Stimulated activated naive CD4-positive, alpha-beta T cell (primary cell): Measurements from ENCODE around the gene FAM174C.

ENCODE experiments used
- DNase-seq, 6 experiments: peaks; one replicate each; lab custom pipeline; 2025; lab: John Stamatoyannopoulos, UW

The FAM174C gene

GRCh38 chr19:1273263-1274041, 1.9 kb upstream of the FAM174C start:
- DNase-seq: no peak

DNA sequence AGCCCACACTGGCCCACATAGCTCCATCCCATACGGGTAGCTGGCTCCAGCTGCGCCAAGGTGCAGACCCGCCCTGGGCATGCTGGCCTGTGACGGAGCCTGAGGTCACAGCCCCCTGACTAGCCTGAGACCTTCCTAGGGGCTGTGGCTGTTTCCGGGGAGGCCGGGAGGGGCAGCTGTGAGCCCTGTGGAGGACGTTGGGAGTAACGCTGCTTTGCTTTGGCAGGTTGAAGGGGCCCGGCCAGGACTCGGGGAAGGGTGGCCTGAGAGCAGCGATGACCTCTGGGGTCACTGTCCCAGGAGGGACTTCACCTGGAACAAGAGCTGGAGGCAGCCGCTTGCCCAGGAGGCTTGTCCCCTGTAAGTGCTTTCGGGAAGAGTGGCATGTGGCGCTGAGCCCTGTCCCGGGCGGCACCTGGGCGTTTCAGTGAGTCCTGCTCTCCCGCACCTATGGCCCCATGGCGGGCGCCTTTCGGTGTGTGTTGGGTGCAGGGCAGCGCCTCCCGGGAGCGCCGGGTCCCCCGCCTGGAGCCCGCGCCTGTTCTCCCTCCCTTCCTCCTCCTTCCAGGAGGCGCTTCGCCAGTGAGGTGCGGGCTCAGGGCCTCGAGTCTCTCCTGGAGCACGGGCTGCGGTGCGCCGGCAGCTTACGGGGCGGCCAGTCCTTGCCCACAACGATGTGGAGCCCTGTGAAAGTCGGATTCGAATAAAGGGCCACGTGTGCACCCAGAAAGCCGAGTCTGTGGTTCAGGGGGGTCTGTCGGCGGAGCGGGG, 1.1 kb upstream of the FAM174C start:
- no peak for DNase-seq

DNA sequence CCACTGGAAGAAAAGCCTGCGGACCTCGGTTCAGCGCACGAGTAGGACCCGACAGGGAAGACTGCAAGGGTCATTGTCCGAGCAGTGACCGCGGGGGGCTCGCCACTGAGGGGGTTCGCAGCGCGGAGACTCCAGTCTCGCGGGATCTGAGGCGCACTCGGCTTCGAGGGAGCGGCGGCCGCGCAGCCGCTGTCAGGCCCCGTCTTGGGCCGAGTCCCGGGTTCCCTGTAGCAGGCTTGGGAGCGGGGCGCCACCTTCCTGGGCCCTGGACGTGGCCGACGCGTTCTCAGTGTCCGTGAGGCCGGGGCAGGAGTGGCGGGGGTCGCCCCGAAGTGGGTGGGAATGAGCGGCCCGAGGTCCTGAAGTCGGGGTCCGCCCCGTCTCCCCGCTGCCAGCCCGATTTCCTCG, 474 bp upstream of the FAM174C start:
- no peak for DNase-seq

GRCh38 chr19:1275976-1276627, 772 bp downstream of the FAM174C start:
- no peak for DNase-seq

DNA sequence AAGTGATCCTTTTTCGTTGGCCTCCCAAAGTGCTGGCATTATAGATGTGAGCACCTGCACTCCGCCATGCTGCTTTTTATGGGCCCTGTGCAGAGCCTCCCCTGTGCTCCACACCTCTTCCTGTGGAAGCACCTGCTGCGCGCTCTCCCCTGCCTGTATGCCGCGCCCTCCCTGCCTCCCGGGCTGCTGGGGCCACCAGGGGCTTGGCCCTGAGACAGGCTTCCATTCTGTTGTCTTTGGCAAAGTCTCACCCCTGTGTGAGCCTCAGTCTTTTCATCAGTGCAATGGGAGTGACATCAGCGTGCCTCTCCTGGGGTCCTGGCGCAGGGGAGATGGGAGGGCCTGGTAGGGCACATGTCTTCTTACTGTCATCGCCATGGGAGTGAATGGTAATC, 1.3 kb downstream of the FAM174C start:
- DNase-seq: peak in 3 of 6 experiments; percentile 17 to 49 (median 37)

DNA sequence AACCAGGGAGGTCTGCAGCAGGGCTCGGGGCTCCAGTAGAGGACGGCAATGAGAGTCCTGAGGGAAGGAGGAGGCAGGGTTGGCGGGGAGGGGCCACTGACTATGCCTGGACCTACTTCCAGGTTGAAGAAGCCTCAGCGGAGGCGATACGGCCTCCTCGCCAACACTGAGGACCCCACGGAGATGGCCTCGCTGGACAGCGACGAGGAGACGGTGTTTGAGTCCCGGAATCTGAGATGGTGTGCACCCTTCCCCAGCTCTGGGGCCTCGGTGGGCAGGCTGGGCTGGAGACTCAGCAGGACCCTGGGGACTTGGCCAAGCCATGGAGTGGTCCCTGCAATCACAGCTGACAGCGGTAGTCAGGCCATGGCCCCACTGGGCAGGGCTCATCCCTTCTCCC, 1.7 kb downstream of the FAM174C start:
- DNase-seq: no peak

DNA sequence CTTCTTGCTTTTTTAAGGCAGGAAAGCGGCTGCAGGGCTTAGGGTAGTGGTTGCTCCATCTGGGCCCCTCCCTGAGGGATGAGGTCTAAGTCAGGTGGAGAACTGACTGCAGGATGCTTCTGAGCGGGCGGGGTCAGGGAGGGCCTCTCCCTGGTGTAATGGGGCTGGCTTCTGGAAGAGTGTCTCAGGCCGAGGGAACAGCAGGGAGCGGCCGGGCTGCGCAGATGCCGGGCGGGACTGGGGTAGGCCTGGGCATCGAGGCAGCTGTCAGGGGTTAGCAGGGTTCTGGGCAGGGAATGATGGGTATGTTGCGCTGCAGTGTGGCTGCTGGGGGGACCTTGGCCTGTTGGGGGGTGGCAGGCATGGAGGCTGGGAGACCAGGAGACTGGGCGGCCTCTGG, 2.7 kb downstream of the FAM174C start:
- no peak for DNase-seq

DNA sequence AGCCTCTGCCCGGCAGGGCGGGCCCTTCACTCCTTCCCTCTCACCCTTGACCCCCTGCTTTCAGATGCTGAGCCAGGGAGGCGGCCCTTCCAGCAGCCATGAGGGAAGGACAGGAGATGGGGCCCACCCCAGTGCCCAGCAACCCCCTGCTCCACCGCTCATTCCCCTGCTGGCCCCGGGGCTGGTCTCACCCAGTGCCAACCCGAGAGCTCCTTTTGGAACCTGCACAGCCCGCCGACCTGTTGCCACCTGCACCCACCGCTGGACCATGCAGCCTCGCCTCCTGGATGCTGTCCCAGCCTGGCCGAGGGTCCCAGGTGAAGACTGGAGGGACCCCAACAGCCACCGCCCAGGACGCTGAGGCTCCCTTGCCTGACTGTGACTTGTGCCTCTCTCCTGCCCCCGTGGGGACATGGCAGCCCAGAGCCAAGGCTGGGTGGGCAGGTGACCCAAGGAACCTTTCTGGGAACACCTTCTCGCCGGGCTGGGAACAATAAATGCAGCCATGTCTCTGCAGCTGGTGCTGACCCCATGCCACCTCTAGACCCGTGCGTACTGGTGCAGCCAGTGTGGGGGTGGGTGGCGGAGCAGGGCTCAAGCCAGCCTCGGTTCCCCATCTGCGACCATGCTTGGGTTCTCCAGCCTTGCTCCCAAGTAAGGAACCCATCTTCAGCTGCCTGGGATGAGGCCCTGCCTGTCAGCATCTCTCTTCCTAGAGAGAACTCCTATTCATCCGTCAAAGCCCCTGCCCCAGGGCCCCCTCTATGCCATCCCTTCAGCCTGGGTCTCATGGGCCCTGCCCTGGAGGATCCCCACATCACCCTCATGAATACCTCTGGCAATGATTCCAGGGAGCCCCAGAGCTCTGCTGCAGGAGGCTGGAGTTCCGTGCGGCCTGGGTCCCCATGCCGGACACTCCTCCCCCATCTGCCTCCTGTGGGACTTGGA, 3.7 kb downstream of the FAM174C start:
- no peak for DNase-seq

- DNase-seq: peak; percentile 51 to 78 (median 68)
Observed at GRCh38 chr19:1279782-1280341, 4.5 kb downstream of the FAM174C start.

GRCh38 chr19:1280636-1281568, 5.6 kb downstream of the FAM174C start:
- DNase-seq: no peak

- DNase-seq: no peak
Observed at GRCh38 chr19:1281569-1282287, 6.4 kb downstream of the FAM174C start.

GRCh38 chr19:1282588-1283206, 7.4 kb downstream of the FAM174C start:
- DNase-seq: no peak

DNA sequence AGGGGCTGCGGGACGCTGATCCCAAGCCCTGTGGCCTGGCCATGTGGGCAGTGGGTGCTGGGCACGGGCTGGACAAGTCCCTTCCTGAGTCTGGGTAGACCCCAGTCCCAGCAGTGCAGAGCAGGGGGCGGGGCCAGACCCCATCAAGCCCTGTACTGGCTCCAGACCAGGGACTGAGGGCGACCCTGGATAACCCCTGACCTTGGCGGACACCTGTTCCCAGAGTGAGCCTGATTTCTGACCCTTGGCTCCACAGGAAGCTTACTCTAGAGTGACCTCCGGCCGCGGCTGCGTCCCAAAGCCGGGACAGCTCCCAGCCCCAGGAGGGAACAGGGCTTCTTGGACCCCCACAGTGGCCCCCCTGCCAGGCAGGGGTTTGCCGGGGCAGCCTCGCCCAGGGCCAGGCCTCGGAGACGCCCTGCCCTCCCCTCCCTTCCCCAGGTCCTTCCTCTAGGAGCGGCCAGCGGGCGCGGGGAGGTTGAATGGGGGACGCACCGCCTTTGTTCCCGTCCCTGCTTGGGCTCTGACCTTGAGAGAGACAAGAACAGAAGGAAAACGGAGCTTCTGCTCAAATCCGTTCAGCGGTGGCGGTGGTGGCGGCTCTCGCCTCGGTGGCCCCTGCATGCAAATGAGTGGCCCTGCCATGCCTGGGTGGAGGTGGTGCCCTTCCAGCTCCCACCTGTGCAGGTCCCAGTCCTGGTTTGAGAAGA, 8.0 kb downstream of the FAM174C start:
- DNase-seq: no peak

DNA sequence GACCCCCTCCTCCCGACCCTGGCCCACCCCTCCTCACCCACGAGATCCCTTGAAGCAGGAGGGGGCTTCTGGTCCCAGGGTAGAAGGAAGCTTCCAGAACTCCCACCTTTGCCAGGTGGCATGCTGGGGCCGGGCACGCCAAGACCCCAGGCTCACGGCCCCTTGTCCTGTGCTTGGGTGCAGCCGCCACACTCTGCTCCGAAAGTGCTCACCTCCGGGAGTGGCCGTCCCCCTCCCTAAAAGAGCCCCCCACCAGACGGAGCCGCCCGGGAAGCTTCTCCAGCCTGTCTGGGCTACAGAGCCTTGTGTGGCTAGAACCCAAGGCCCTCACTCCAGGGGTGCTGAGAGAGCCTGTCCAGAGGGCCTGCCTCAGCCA, 8.6 kb downstream of the FAM174C start:
- DNase-seq: no peak

GRCh38 chr19:1284293-1284978, 9.1 kb downstream of the FAM174C start:
- DNase-seq: no peak

GRCh38 chr19:1284979-1285736, 9.8 kb downstream of the FAM174C start:
- DNase-seq: no peak

DNA sequence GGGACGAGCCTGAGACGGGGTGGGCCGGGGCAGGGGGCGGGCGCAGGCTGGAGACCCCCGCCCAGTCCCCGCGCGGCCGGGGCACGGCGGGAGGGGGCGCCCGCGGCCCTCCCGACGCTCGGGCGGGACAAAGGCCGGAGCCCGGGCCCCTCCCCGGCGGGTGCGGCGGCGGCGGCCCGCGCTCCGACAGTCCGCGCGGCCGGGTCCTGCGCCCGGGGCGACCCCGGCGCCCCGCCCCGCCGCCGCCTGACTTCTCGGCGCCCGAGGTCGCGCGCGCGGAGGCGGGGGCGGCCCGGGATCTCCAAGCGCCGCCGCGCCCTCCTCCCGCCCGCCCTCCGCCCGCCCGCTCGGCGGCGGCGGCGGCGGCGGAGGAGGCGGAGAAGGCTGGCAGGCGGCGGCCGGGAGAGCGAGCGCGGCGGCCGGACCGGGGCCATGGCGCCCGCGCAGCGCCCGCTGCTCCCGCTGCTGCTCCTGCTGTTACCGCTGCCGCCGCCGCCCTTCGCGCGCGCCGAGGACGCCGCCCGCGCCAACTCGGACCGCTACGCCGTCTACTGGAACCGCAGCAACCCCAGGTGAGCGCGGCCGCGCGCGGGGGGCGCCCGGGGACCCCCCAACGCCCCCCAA, 10.5 kb downstream of the FAM174C start, which contains the start of gene EFNA2:
Gene EFNA2 (plus strand): TSS at position 137 of the 624 bp plus-strand sequence. CDS start 296 bp downstream, at position 433.
- DNase-seq: no peak
